Measurements from ENCODE around the gene SHC4. TPM values are rescaled to one million over a fixed set of nuclear protein-coding genes. Genes with fewer than 3 reads are reported as not detected.
"Not testable (repeated sequence)": the region's sequence is repeated elsewhere in the genome, so short reads cannot be mapped to it uniquely, and the experiment has no call there.

The SHC4 gene
- 0.84 and 1.3 TPM in 2 replicates for total RNA-seq

- intact Hi-C loops (cut with micrococcal nuclease) = loop anchor here (5.0 to 10.0 kb wide), 2 partner anchors 84 to 629 kb away; partner anchors contain the start of genes DUT and SECISBP2L
Observed at GRCh38 chr15:48963524-48964113, at the start of gene SHC4. Gene SHC4, minus strand, starts transcription at chr15:48963919. Its CDS starts 904 bp downstream, at chr15:48963015.

- intact Hi-C loops (cut with micrococcal nuclease) = no loop called here
Observed at GRCh38 chr15:48999314-48999713, 35.6 kb upstream of the SHC4 start.

DNA sequence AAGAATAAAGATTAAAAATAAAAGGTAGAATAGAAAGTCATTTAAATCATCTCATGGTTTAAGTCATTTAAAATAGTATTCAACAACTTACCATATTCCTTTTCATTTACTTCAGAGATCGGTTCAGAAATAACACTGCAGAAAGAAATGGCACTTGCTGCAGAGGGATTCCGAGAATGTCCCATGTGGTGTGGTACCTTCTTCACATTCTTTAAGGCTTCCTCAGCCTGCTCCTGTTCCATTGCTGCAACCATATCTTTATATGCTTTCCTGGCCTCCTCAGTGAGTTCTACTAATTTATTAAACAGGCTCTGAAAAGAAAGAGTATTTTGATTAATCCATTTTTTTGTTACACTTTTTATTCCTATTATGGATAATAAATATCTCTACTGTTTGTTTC, 32.6 kb upstream of the SHC4 start:
- intact Hi-C loops (cut with micrococcal nuclease) = no loop called here

- intact Hi-C loops (cut with micrococcal nuclease) = no loop called here
Observed at GRCh38 chr15:48993380-48993779, 29.7 kb upstream of the SHC4 start.

DNA sequence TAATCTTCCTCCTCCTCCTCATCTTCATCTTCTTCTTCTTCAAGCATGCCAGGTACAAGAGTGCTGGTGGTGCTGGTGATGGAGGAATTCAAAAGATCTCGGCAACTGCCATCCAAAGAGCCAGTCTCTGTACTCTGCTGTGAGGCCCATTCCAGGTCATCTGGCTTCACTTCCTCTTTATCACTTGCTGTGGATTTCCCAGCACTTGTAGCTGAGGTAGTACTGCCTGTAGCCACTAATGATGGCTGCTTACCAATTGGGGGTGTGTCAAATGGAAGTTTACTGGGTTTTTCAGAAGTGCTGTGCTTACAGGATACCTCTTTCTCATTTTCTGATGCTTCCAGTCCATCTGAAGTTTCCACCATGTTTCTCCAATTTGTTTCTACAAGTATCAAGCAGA, 28.8 kb upstream of the SHC4 start:
- intact Hi-C loops (cut with micrococcal nuclease) = no loop called here

GRCh38 chr15:48992096-48992495, 28.4 kb upstream of the SHC4 start:
- intact Hi-C loops (cut with micrococcal nuclease) = no loop called here

GRCh38 chr15:48989170-48989569, 25.5 kb upstream of the SHC4 start:
- intact Hi-C loops (cut with micrococcal nuclease) = no loop called here

- intact Hi-C loops (cut with micrococcal nuclease) = no loop called here
Observed at GRCh38 chr15:48987142-48987541, 23.4 kb upstream of the SHC4 start.

DNA sequence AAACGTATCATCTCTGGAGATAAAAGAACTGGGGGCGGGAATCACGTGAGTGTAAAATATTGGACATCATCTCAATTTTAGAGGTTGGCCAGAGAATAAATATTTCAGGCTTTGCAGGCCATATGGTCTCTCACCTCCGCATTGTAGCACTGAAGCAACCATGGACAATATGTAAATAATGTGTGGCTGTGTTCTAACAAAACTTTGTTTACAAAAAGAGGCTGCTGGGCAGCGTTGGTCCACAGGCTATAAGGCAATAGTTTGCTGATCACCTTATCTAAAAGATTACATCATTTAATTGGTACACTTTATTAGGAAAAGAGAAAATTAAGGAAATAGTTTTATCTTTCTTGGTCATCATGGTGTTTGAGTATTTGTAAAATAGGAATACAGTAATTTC, 22.5 kb upstream of the SHC4 start:
- intact Hi-C loops (cut with micrococcal nuclease) = no loop called here

DNA sequence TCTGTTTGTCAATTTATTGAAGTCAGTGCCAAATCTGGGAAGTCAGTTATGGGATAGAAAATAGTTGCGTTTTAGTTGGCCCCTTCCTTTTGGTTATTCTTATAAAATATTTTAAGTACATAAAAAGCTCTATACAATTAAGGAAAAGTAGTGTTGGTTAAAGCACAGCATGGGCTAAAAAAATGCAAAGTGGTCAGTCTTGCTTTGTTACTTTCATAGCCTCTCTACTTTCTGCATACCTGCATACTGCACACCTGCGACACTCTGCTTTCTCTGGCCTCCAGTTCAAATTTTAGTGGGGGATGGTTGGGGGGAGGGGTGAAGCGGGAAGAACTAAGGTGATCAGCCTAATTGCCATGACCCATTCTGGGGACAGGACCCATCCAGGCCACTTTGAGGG, 21.8 kb upstream of the SHC4 start:
- intact Hi-C loops (cut with micrococcal nuclease) = no loop called here

DNA sequence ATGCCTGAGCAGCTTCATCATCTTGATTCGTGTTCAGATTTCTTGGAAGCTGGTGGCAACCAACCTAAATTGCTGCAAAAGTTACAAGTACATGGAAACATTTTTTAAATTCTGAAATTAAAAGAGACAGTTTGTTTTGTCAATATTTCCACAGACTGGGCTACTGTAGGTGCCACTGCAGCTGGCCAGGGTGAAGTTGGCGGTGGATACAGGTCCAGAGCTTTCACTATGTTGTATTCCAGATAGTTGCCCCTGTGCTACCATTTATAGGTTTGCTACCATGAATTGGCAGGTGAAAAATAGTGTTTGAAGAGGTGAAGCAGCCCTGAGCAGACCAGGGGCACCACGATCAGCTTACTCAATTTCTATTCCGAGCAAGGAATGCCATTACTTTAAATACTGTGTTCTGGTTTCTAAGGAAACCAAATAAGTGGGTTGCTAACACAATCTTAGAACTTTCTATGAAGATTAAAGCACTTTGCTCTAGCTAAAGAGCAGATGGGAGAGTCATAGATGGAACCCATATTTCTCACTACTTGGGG, 21.2 kb upstream of the SHC4 start:
- intact Hi-C loops (cut with micrococcal nuclease) = no loop called here

- intact Hi-C loops (cut with micrococcal nuclease) = no loop called here
Observed at GRCh38 chr15:48984021-48984710, 20.4 kb upstream of the SHC4 start.

GRCh38 chr15:48983300-48983699, 19.6 kb upstream of the SHC4 start:
- intact Hi-C loops (cut with micrococcal nuclease) = no loop called here

- intact Hi-C loops (cut with micrococcal nuclease) = no loop called here
Observed at GRCh38 chr15:48981941-48982340, 18.2 kb upstream of the SHC4 start.

- intact Hi-C loops (cut with micrococcal nuclease) = no loop called here
Observed at GRCh38 chr15:48978638-48979037, 14.9 kb upstream of the SHC4 start.

DNA sequence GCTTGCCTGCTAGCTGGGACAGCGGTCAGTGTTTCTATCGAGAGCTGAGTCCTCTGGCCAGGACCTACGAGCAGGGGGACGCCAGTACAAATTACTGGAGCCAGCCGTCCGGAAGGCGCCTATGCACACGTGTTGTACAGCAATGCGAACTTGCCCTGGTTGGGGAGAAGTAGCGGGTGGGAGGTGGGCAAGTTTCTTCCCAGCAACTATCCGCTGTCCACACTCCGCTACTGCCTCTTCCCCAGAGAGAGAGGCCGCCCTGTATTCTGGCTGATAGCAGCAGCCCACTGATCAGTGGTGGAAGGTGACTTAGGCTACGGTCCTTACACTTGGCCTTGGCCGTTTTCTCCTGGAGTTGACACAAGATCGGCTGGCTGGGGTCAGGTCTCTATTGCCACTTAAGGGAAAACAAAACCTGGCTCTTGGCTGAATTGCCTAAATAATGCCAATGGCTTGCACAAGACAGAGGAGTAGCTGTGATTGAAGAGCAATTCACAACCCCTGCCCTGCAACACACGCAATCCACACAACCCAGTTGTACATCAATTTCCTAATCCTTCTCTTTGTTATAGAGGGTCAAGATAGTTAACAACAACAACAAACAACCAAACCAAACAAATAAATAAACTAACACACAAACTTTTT, 12.8 kb upstream of the SHC4 start:
- intact Hi-C loops (cut with micrococcal nuclease) = no loop called here

- intact Hi-C loops (cut with micrococcal nuclease) = loop anchor here (1.0 kb wide), 3 partner anchors 9 to 113 kb away; partner anchors contain the start of gene EID1
Observed at GRCh38 chr15:48975472-48976419, 12.0 kb upstream of the SHC4 start.

GRCh38 chr15:48974882-48975281, 11.2 kb upstream of the SHC4 start:
- intact Hi-C loops (cut with micrococcal nuclease) = loop anchor here (1.0 kb wide), 3 partner anchors 9 to 113 kb away; partner anchors contain the start of gene EID1

- intact Hi-C loops (cut with micrococcal nuclease) = no loop called here
Observed at GRCh38 chr15:48972750-48973503, 9.2 kb upstream of the SHC4 start.

DNA sequence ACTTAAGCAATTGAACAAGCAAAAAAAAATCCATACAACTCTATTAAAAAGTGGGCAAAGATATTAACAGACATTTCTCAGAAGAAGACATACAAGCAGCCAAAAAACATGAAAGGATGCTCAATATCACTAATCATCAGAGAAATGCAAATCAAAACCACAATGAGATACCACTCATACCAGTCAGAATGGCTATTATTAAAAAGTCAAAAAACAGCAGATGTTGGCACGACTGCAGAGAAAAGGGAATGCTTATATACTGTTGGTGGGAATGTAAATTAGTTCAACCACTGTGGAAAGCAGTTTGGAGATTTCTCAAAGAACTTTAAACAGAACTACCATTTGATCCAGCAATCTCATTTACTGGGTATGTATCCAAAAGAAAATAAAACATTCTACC, 7.2 kb upstream of the SHC4 start:
- intact Hi-C loops (cut with micrococcal nuclease) = not testable (repeated sequence)
